ENCODE results near the gene SMTNL1. TPM values are rescaled to one million over a fixed set of nuclear protein-coding genes. Genes with fewer than 3 reads are reported as not detected.
A peak's percentile ranks its signal among the peaks of the same experiment; 100 is the strongest.

SMTNL1 gene
- total and polyA plus RNA-seq, 2 donors from 2014 or later: not detected

GRCh38 chr11:57566005-57566904 lies 28.9 kb downstream of the SMTNL1 start:
- H3K36me3 ChIP-seq (ENCODE audit: control insufficient read depth in 2 of 3, insufficient read depth in 3 of 3, low read length in 3 of 3): no peaks in the 10 kb centered on the region
- H3K4me3 ChIP-seq (ENCODE audit: low read length in 3 of 3): peak overlapping the region; percentile 27 to 62 (median 53)
- peak overlapping the region; percentile 77 to 84 for H3K27ac ChIP-seq (ENCODE audit: low read depth in 2 of 2, low read length in 2 of 2)
- DNase-seq (peak in 2 of 5 donors; percentile 58 to 71), FAIRE-seq (no peak)
- peak overlapping the region in 2 of 3 donors; percentile 8 to 57 for H3K9ac ChIP-seq (ENCODE audit: low read length in 3 of 3)
- TF ChIP-seq CTCF (IDR thresholded peaks at IDR 0.05; ENCODE audit: borderline replicate concordance, extremely low read depth, insufficient read depth): no peak
- H3K27me3 ChIP-seq (ENCODE audit: control insufficient read depth, insufficient read depth, low read length): no peaks in the 10 kb centered on the region
- peaks cover 0 to 12% (median 0%) of the 10 kb centered on the region in 3 donors for H3K4me1 ChIP-seq (ENCODE audit: control insufficient read depth in 2 of 3, insufficient read depth in 2 of 3, low read depth in 1 of 3, low read length in 3 of 3)
- H3K9me3 ChIP-seq (ENCODE audit: control insufficient read depth in 2 of 3, insufficient read depth in 1 of 3, low read length in 3 of 3): no peaks in the 10 kb centered on the region
- intact Hi-C loops (cut with DNase I): no loop called here

GRCh38 chr11:57566905-57567514 lies 29.6 kb downstream of the SMTNL1 start:
- Histone ChIP-seq H3K27ac (ENCODE audit: low read depth in 2 of 2, low read length in 2 of 2) (peak overlapping the region; percentile 77 to 88), H3K9me3 (ENCODE audit: control insufficient read depth in 2 of 3, insufficient read depth in 1 of 3, low read length in 3 of 3) (no peaks in the 10 kb centered on the region), H3K36me3 (ENCODE audit: control insufficient read depth in 2 of 3, insufficient read depth in 3 of 3, low read length in 3 of 3) (no peaks in the 10 kb centered on the region), H3K4me3 (ENCODE audit: low read length in 3 of 3) (peak overlapping the region; percentile 81 to 94 (median 85)), H3K27me3 (ENCODE audit: control insufficient read depth, insufficient read depth, low read length) (no peaks in the 10 kb centered on the region), H3K9ac (ENCODE audit: low read length in 3 of 3) (peak overlapping the region; percentile 57 to 72 (median 69)), H3K4me1 (ENCODE audit: control insufficient read depth in 2 of 3, insufficient read depth in 2 of 3, low read depth in 1 of 3, low read length in 3 of 3) (peaks cover 0 to 12% (median 0%) of the 10 kb centered on the region in 3 donors)
- DNase-seq (peak in 1 of 5 donors; percentile 47), FAIRE-seq (no peak)
- intact Hi-C loops (cut with DNase I): no loop called here
- no peak for TF ChIP-seq CTCF (IDR thresholded peaks at IDR 0.05; ENCODE audit: borderline replicate concordance, extremely low read depth, insufficient read depth)

GRCh38 chr11:57567515-57568329 lies 30.3 kb downstream of the SMTNL1 start, which contains the start of gene UBE2L6:
Gene UBE2L6, minus strand, starts transcription at chr11:57567672. Its CDS starts 61 bp downstream, at chr11:57567611.
- no peak for TF ChIP-seq CTCF (IDR thresholded peaks at IDR 0.05; ENCODE audit: borderline replicate concordance, extremely low read depth, insufficient read depth)
- Histone ChIP-seq H3K27me3 (ENCODE audit: control insufficient read depth, insufficient read depth, low read length) (no peaks in the 10 kb centered on the region), H3K4me1 (ENCODE audit: control insufficient read depth in 2 of 3, insufficient read depth in 2 of 3, low read depth in 1 of 3, low read length in 3 of 3) (peaks cover 0 to 12% (median 0%) of the 10 kb centered on the region in 3 donors), H3K36me3 (ENCODE audit: control insufficient read depth in 2 of 3, insufficient read depth in 3 of 3, low read length in 3 of 3) (no peaks in the 10 kb centered on the region), H3K9ac (ENCODE audit: low read length in 3 of 3) (peak within 1 kb of the TSS; percentile 69 to 80 (median 72)), H3K9me3 (ENCODE audit: control insufficient read depth in 2 of 3, insufficient read depth in 1 of 3, low read length in 3 of 3) (no peaks in the 10 kb centered on the region), H3K27ac (ENCODE audit: low read depth in 2 of 2, low read length in 2 of 2) (peak within 1 kb of the TSS; percentile 77 to 88), H3K4me3 (ENCODE audit: low read length in 3 of 3) (peak within 1 kb of the TSS; percentile 81 to 94 (median 85))
- DNase-seq (peak in 4 of 5 donors; percentile 61 to 91 (median 86)), FAIRE-seq (no peak)
- intact Hi-C loops (cut with DNase I): no loop called here
